T1000 (cell line): Measurements from ENCODE around the gene SASH1.
A peak's percentile ranks its signal among the peaks of the same experiment; 100 is the strongest.
"Not testable (repeated sequence)": the region's sequence is repeated elsewhere in the genome, so short reads cannot be mapped to it uniquely, and the experiment has no call there.

Experiments
- DNase-seq: peaks from one replicate; lab custom pipeline; 2025; ENCODE audit warnings: mixed read lengths; lab: John Stamatoyannopoulos, UW

The SASH1 gene

DNA sequence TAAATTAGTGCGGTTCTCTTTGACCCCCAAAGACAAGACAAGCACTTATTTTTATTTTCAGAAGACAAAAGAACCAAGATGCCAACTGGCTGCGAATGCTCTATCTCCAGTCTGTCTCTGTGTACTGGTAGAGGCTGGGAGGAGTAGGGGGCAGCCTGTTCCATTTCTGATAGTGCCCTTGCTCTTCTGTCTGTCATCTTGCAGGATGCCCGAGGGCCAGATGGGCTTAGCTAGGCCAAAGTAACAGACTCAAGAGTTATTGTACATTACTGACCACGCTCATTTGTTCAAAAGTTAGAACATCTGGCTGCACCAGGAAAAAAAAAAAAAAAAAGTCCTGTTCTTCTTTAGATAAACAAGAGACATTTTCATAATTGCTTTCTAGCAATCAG, 206.1 kb downstream of the SASH1 start:
- no peak for DNase-seq

DNA sequence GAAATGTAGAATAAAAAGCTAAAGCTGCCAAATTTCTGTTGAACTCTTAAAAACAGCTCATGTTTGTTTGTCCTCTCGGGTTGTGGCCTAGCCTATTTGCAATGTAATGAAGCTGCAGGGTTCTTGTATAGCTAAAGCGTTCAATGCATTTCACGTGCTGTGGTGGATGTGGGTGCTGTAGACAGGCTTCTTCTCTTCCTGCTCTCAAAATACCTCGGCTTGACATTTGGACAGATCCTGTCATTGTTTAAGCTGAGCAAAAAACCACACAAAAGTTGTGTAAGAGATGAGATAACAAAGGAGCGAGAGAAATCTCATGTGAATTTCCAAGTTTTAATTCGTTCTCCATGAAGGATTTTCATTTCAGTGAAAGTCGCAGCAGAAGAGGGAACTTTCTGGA, 207.9 kb downstream of the SASH1 start:
- DNase-seq: no peak

DNA sequence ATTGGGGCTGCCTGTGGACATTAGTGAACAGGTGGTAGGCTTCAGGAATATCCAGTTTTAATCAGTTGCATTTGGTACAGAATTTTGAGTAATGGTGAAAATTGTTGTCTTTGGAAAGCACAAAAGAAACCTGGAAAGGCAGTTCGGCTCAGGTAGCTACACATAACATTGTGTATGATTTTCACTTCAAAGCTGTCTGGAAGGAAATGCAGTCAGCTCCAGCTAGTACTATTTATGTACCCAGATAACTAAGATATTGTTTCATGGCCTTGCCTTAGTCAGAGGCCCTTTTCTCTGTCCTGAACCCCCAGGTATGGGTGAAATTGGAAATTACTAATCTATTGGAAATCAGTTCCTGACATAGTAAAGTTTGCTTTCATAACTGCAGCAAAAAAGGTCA, 208.6 kb downstream of the SASH1 start:
- no peak for DNase-seq

DNA sequence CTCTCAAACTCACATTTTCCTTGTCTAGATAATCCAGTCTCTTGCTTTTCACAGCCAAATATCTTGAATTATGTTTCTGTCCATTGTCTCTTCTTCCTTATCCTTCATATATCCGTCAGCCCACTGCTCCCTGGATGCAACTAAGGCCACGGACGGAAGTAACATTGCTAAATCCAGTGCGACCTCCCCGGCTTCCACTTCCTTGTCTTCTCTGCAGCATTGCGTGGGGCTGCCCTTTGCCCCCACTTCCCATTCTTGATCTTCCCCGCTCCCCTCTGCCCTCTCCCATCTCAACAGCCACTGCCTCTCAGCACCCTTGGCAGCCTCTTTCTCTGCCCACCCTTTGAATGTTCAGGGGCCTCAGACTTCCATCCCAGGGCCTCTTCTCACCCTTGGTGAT, 213.8 kb downstream of the SASH1 start:
- DNase-seq: no peak

DNA sequence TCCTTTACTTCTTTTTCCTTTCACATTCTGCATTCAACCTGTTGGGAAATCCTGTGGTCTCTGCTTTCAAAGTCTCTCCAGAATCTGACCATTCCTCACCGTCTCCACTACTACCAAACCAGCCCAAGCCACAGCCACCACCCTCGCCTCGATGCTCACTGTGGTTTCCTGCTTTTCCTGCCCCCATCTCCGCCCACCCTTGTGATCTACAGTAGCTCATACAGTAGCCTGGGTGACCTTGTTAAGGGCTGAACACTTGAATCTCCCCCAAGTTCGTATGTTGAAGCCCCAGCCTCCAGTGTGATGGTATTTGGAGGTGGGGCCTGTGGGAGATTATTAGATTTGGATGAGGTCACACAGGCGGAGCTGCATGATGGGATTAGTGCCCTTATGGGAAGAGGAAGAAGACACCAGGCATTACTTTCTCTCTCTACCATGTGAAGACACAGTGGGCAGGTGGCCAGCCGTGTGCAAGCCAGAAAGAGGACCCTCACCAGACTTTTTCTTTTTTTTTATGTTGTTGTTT, 215.2 kb downstream of the SASH1 start:
- DNase-seq: no peak

DNA sequence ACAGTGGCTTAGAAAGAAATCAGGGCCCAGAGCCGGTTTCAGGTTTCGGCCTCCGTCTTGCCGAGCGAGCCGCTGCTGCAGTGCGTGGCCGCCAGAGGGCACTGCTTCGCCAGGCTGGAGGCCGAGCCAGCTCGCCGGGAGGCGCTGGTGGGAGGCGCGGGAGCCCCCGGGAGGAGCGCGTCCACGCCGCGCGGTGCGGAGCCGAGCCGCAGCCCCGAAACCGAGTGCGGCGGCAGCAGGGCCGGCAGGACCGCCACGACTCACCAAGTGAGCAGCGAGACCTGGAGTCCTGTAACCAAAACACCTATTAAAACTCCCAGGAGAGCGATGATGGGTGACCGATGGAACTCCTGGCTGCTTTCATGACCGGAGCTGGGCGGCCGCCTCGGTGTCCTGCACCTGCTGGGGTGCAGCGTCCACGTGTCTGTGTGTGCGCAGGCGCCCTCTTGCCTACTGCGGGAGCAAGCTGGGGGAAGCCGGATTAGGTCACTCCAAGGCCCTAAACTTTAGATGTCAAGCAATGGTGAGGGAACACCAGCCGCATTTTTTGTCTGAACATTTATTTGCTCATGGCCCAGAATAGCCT, 217.3 kb downstream of the SASH1 start:
- DNase-seq: peak; percentile 65

DNA sequence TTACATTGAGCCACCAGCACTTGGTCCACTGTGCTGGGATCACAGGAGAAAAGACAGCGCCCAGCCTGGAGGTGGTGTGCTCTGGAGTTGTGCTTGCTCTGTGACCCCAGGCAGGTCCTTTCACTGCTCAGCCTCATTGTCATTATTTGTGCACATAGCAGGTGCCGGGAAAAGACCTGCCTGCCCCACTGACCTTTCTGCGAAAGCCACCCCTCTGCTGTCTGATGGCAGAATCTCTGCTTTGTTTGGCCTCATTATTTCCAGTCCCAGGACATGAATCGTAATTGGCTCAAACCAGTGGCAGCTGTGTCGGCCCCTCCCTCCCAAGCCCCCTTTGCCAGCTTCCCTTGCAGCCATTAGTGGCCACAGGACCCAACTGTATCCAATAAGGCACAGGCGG, 219.0 kb downstream of the SASH1 start:
- no peak for DNase-seq

DNA sequence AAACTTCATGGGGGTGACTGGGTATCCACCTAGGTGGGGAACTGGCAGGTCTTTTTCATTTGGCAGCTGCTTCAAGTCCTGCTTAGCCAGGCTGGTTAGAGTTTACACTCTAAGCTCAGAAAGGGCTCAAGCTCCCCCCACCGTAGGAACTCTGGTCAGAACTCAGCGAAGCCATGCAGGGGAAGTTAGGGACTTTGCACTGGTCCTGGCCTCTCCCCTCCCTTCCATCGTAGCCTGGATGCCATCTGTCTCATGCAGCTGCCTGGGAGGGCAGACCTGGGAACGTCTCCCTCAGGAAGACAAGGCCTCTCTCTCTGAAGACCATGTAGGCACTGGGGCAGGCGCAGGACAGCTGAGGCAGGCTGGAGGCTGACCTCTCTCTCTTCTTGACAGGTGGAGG, 220.4 kb downstream of the SASH1 start:
- DNase-seq: no peak

DNA sequence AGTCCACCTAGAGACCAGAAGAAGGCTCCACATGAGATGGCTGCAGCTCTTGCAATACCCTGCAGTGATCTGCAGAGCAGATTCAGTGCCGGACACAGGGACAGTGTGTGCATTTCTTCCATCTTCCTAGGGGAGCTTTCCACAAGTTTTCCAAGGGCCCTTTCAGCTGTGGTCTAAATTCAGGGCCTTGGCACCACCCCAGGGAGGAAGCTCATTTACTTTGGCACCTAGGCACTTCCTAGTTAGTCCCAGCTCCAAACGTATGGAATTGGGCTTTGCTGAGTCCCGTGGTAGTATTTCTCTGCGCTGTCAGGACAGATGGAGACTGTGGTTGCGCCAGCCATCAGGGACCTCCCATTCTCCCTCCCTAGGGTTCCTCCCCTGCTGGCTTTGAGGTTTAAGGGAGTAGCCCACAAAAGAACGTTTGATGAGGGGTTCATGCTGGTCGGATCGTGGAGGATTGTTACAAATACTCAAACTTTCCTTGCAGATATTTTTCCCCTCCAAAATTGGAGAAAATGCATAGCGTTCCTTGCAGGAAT, 221.9 kb downstream of the SASH1 start:
- no peak for DNase-seq

DNA sequence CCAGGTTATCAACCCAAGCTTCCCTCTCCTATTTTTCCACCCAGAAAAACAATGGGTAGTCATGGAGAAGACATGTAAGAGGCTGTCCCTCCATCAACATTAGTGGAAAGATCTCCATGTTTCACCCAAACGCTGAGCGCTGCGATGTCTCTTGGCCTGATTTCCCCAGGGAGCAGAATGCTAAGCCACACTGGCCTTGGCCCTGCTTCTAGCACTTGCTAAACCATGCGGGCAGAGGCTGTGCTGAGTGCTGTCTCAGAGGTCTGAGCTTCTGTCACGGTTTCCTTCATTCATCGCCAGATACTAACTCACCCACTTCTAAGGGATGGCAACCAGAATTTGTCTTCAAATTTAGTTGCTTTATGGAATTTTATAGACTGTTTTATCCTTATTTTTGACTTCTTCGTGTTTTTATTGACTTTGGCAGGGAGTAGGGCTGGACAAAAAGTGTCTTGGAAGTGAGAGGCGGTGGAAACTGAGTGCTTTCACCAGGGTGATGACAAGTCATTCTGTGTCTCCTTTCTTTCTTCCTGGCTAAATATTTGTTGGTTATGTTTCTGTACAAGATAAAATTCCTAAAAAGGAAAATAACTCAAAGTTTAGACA, 222.8 kb downstream of the SASH1 start:
- no peak for DNase-seq

DNA sequence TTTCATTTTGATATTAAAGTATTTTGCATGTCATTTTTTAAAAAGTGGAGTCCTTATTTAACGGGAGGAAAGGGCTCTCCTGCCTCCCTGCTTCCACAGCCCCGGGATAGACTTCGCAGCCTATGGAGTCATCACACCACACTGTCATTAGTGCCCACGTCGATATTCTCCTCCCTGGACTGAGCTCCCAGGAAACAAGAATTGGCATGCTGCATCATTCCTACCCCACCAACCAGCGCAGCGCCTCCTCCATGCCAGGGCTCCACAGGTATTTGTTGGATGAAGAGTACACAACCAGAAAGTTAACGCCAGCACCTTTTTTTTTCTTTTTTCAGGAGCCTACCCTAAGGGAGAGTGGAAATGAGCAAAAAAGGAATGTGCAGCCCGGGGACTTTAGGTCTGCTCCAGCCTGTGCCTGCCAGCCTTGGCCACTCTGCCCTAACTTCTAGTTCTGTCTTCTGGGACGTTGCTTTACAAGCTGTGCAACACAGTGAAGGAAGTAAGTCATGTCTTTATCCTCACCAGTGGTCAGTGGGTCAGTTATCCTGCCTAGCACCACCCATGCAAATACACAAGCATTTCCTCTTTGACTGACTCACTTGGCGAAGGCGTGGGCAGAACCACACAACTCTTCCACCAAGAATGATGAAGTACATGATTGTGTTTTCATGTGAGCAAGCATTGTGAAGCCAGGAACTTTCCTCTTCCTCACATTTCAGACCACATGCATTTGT, 223.5 kb downstream of the SASH1 start:
- no peak for DNase-seq

DNA sequence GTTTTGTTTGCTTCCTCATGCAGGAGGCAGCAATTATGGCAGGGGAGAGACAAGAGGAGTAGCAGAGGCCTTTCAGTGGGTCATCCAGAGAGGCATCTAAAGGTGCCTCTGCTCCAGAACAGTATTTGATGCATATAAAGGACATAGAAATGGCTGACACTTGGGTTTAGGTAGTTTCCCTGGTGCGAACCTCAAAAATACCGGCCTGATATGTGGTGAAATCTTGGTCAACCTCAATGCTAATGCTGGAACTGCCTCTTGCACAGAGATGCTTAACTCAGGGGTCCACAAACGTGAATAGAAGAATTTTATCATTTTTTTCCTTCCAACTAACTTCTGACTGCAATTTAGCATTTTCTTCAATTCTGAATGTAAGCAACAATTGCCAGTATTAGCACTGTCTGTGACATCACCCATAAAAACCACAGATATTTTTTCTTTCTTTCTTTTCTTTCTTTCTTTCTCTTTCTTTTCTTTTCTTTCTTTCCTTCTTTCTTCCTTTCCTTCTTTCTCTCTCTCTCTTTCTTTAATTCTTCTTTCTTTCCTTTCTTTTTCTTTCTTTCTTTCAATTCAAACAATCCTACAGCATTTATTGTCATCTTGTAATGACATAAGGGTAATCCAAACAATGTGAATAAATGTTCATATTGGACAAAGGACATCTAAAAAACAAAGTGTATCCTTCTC, 224.2 kb downstream of the SASH1 start:
- DNase-seq: no peak

DNA sequence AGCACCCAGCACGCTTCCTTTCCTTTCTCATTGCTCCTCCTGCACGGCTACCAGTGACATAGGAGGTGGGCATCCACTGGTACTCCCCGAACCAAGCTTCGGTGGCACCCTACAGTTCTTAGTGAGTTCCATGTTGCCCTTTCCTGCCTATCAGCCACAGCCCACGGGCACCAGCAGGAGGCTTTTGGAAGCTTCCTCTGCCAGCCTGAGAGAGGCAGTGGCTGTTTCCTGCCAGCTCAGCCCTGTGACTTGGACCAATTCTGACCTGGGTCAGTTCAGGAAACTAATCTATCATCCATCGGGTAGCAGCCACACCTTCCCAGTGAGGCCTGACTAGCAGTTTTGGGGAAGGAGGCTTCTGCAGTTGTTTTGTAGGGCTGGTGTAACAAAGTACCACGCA, 227.8 kb downstream of the SASH1 start:
- DNase-seq: no peak

DNA sequence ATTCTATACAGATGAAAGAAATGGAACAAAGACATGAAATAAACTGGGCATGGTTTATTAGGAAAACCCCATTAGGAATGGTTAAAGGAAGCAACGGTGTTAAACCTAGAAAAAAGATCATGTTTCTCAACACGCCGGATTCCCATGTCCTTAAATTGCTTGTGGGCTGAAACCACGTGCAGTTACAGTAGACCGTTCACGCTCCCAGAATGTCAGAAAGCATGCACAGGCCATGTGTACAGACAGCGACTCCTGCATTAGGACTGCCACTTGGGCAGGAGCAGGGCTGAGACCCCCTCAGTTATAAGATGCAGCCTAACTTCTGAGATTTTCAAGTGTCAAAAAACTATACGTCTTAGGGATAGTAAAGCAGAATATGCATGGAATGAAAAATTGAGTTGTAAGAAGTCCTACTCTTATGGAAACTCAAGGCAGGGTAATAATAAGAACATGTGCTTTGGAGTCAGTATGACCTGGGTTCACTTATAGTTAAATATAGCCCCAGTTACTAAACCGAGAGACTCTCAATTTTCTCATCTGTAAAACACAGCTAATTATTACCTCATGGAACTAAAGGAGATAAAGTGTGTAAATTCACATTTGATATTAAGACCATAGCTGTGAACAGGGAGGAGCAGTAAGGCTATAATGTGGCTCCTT, 230.2 kb downstream of the SASH1 start:
- DNase-seq: no peak

DNA sequence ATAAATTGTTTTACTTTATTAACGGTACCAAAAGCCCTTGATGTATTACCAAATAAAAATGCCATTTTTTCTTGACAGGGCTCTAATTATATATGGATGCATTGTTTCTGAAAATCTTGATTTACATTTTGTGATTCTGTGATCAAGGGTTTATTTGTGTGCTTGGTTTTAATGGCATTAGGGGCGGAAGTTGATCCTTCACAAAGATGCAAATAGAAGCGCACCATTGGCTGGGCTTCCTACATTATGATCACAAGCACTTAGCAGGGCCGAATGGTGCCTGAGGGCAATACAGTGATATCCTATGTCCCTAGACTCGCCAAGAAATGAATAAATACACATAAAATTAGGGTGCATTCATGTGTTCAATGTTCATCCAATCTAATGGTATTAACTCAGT, 231.3 kb downstream of the SASH1 start:
- no peak for DNase-seq

DNA sequence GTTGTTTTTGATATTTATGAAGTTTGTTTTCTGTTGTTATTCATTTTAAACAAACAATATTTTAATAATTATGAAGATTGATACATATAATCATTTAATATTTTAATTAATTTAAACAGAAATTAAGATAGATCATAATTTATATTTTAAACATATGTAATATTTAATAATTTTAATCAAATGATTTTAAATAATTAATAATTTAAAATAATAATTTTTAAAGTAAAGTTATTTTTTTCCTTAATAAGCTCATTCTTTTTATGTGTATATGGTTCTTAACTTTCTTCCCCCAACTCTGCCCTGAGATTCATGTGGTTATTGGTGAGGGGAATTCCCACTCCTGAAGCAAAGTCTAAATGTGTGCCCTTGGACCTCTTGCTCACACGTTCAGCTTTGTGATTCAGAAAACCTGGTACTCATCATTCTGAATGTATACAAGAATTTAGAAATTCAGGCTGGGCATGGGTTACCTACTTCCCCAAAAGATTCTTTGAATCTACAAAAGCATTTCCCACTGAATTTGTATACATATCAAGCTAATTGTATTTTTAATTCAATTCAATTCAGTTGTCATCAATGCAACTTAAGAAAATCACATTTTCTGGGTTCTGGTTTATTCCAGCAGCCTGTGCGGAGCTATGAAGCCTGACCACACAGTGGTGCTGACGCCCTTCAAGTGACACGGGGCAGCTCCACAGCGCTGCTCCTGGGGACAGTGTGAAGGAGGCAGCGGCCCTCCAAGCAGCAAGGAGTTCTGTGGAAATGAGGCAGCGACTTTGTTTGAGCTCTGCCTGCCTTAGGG, 235.2 kb downstream of the SASH1 start:
- peak; percentile 49 for DNase-seq

DNA sequence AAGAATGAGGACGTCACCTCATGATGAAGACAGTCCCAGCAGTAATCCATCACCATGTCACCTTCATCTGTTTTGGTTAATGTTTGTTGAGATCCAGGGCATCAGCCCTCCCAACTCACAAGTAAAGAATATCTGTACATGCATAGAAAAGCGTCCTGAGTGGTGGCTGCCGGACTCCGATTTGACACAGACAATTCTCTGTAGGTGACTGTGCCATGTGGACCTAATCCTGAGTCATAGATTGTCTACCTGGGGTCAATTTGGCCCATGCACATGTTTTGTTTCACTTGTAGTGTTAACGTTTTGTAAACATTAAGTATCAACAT, 235.8 kb downstream of the SASH1 start:
- no peak for DNase-seq

DNA sequence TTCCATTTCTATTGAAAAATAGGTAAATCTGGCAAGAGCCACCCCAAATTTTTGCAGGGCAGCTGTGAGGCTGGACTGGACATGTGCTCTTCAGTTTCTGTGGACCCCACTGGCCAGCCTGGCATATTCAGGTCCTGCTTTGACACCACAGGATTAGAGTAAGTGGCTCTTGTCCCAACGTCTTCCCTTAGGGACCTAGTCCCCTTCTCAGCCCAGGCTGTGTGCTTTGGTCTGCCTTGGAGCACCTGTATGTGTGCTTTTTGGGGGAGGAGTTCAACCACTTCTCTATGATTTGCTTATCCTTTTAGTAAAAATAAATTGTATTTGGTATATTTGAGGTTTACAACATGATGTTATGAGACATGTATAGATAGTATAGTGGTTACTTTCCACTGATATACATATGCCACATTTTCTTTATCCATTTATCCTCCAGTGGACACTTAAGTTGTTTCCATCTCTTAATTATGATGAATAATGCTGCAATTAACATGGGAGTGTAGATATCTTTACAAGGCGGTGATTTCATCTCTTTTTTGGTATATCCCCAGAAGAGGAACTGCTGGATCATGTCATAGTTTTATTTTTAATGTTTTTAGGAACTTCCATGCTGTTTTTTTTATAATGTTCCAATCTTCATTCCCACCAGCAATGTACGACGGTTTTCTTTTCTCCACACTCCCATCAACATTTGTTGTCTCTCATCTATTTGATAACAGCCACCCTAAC, 236.4 kb downstream of the SASH1 start:
- no peak for DNase-seq

DNA sequence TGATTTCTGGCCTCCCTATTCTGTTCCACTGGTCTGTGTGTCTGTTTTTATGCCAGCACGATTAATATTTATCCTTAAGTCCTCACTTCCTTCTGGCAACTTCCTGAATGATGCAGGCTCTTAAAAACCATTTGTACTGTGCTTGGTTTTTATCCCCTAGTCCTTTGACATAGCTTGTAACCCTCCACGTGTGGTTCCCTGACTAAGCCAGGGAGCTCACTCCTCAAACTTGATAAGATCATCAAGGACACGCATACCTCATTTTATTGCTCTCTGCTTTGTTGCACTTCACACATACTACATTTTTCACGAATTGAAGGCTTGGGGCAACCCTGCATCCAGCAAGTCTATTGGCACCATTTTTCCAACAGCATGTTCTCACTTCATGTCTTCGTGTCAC, 237.8 kb downstream of the SASH1 start:
- DNase-seq: no peak

DNA sequence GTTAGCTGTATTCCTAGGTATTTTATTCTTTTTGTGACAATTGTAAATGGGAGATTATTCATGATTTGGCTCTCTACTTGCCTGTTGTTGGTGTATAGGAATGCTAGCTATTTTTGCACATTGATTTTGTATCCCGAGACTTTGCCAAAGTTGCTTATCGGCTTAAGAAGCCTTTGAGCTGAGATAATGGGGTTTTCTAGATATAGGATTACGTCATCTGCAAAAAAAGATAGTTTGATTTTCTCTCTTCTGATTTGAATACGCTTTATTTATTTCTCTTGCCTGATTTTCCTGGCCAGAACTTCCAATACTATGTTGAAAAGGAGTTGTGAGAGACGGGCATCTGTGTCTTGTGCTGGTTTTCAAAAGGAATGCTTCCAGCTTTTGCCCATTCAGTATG, 241.0 kb downstream of the SASH1 start:
- DNase-seq: no peak

DNA sequence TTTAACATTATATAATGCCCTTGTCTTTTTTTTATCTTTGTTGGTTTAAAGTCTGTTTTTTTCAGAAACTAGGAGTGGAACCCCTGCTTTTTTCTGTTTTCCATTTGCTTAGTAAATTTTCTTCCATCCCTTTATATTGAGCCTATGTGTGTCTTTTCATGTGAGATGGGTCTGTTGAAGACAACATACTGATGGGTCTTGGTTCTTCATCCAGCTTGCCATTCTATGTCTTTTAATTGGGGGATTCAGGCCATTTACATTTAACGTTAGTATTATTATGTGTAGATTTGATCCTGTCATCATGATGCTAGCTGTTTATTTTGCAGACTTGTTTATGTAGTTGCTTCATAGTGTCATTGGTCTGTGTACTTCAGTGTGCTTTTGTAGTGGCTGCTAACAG, 243.0 kb downstream of the SASH1 start:
- not testable (repeated sequence) for DNase-seq
